Stimulated activated naive B cell treated with anti-CD40 and anti-IgM and Interleukin-4, amounts not matched to agents 10 μg/mL and 1 μg/mL and 100 μg/mL, for 72 hours (primary cell): ENCODE measurements around the gene TAS1R2.
A peak's percentile ranks its signal among the peaks of the same experiment; 100 is the strongest.

Source experiments
- ATAC-seq, 2 donors: fragments of 150-1000 bp; cut with Tn5 transposase; replicated peaks; 2 replicates each; pipeline ENCODE4 v1.10.0; 2021; ENCODE audit warnings: moderate library complexity in 1 of 2
- DNase-seq: peaks from one replicate; pipeline ENCODE4 v3.0.0; 2021
- H3K27ac Mint-ChIP-seq: one replicate; pipeline ENCODE4 v1.8.0; 2022; ENCODE audit warnings: mild to moderate bottlenecking, mixed read lengths
- H3K27me3 Mint-ChIP-seq, 2 donors: one replicate each; pipeline ENCODE4 v1.8.0; 2022; ENCODE audit warnings: mixed read lengths in 2 of 2
- H3K36me3 Mint-ChIP-seq, 2 donors: one replicate each; pipeline ENCODE4 v1.8.0; 2022; ENCODE audit warnings: mixed read lengths in 2 of 2, mild to moderate bottlenecking in 1 of 2
- H3K4me1 Mint-ChIP-seq, 2 donors: one replicate each; pipeline ENCODE4 v1.8.0; 2022; ENCODE audit warnings: mixed read lengths in 2 of 2, mild to moderate bottlenecking in 1 of 2
- H3K4me3 Mint-ChIP-seq, 2 donors: one replicate each; pipeline ENCODE4 v1.8.0; 2022; ENCODE audit warnings: mild to moderate bottlenecking in 2 of 2, mixed read lengths in 2 of 2, moderate library complexity in 1 of 2
- H3K9me3 Mint-ChIP-seq, 2 donors: one replicate each; pipeline ENCODE4 v1.8.0; 2022; ENCODE audit warnings: mixed read lengths in 2 of 2, mild to moderate bottlenecking in 1 of 2

TAS1R2 gene

GRCh38 chr1:18859560-18859959 is at the start of gene TAS1R2:
Gene TAS1R2, minus strand, starts transcription at chr1:18859660. Its CDS starts 0 bp downstream, at chr1:18859660.
- Mint-ChIP-seq H3K4me1 (no peaks in the 10 kb centered on the region), H3K27ac (no peak within 1 kb of the TSS), H3K9me3 (no peaks in the 10 kb centered on the region), H3K27me3 (peaks cover 11 to 22% of the 10 kb centered on the region in 2 donors), H3K4me3 (no peak within 1 kb of the TSS), H3K36me3 (no peaks in the 10 kb centered on the region)
- ATAC-seq (no peak), DNase-seq (no peak)

GRCh38 chr1:18907917-18908845 is 48.7 kb upstream of the TAS1R2 start:
- H3K27ac Mint-ChIP-seq, result peak overlapping the region; percentile 96
- DNase-seq, result peak; percentile 19
- H3K36me3 Mint-ChIP-seq, result peaks cover 31 to 41% of the 10 kb centered on the region in 2 donors

GRCh38 chr1:18907021-18907916 is 47.8 kb upstream of the TAS1R2 start:
- Mint-ChIP-seq H3K36me3 (peaks cover 27 to 37% of the 10 kb centered on the region in 2 donors), H3K9me3 (peaks cover 0 to 5% of the 10 kb centered on the region in 2 donors), H3K4me1 (peaks cover 31 to 44% of the 10 kb centered on the region in 2 donors), H3K4me3 (peak overlapping the region; percentile 39 to 82), H3K27me3 (no peaks in the 10 kb centered on the region), H3K27ac (peak overlapping the region; percentile 96)
- ATAC-seq (peak; percentile 42 to 47), DNase-seq (peak; percentile 45)

More at GRCh38 chr1:18907917-18908845, 48.7 kb upstream of the TAS1R2 start:
- peaks cover 0 to 5% of the 10 kb centered on the region in 2 donors for H3K9me3 Mint-ChIP-seq
- H3K4me3 Mint-ChIP-seq, result peak overlapping the region; percentile 39 to 82
- peak; percentile 76 to 78 for ATAC-seq
- peaks cover 34 to 45% of the 10 kb centered on the region in 2 donors for H3K4me1 Mint-ChIP-seq
- H3K27me3 Mint-ChIP-seq, result no peaks in the 10 kb centered on the region

DNA sequence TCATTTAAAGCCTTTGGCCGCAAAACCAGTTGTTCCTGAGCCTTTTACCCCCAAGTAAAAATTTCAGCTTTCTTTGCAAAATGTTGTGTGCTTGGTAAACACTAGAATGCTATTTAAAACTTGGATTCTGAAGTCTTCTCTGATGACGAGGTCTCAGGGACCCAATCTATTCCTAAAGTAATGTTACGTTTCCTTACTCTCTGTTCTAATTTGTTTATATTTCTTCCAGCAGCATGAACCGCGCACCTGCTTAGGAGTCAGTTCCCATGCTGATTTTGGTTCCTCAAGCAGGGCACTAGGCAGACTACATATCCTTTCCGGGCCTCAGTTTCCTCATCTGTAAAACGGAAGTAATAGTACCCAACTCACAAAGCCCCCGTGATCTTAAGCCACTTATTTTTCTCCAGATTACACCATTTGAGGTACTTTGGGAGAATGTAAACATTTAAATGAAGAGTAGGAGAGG is 43.9 kb upstream of the TAS1R2 start:
- ATAC-seq (no peak), DNase-seq (no peak)
- Mint-ChIP-seq H3K27me3 (no peaks in the 10 kb centered on the region), H3K36me3 (peaks cover 5 to 7% of the 10 kb centered on the region in 2 donors), H3K4me3 (peak overlapping the region; percentile 99 to 100), H3K4me1 (peaks cover 24 to 49% of the 10 kb centered on the region in 2 donors), H3K9me3 (no peaks in the 10 kb centered on the region), H3K27ac (peak overlapping the region; percentile 100)

- Mint-ChIP-seq H3K4me1 (peaks cover 19 to 42% of the 10 kb centered on the region in 2 donors), H3K36me3 (peaks cover 2 to 3% of the 10 kb centered on the region in 2 donors), H3K4me3 (peak within 1 kb of the TSS; percentile 99 to 100), H3K9me3 (no peaks in the 10 kb centered on the region), H3K27me3 (no peaks in the 10 kb centered on the region), H3K27ac (peak within 1 kb of the TSS; percentile 100)
- peak; percentile 97 to 98 for ATAC-seq
- peak; percentile 95 for DNase-seq
Observed at GRCh38 chr1:18902523-18903290, 43.2 kb upstream of the TAS1R2 start, which contains the start of gene ALDH4A1. Gene ALDH4A1, minus strand, starts transcription at chr1:18902555. Its CDS starts 32 bp downstream, at chr1:18902523.

GRCh38 chr1:18901952-18902522 is 42.6 kb upstream of the TAS1R2 start:
- no peaks in the 10 kb centered on the region for H3K27me3 Mint-ChIP-seq
- H3K36me3 Mint-ChIP-seq, result peaks cover 3 to 7% of the 10 kb centered on the region in 2 donors
- ATAC-seq (peak; percentile 15 to 27), DNase-seq (peak; percentile 18)
- H3K4me3 Mint-ChIP-seq, result peak overlapping the region; percentile 99 to 100
- H3K27ac Mint-ChIP-seq, result peak overlapping the region; percentile 100
- H3K9me3 Mint-ChIP-seq, result no peaks in the 10 kb centered on the region
- H3K4me1 Mint-ChIP-seq, result peaks cover 13 to 36% of the 10 kb centered on the region in 2 donors

GRCh38 chr1:18901147-18901951 is 41.9 kb upstream of the TAS1R2 start:
- Mint-ChIP-seq H3K27ac (peak overlapping the region; percentile 99), H3K4me1 (peaks cover 10 to 29% of the 10 kb centered on the region in 2 donors), H3K27me3 (no peaks in the 10 kb centered on the region), H3K36me3 (peaks cover 5 to 8% of the 10 kb centered on the region in 2 donors), H3K4me3 (peak overlapping the region; percentile 99 to 100), H3K9me3 (no peaks in the 10 kb centered on the region)
- no peak for DNase-seq
- ATAC-seq, result no peak

GRCh38 chr1:18900303-18900841 is 40.9 kb upstream of the TAS1R2 start:
- Mint-ChIP-seq H3K4me1 (peaks cover 10 to 28% of the 10 kb centered on the region in 2 donors), H3K27ac (no peak overlapping the region), H3K4me3 (no peak overlapping the region), H3K36me3 (peaks cover 6 to 16% of the 10 kb centered on the region in 2 donors), H3K9me3 (no peaks in the 10 kb centered on the region), H3K27me3 (no peaks in the 10 kb centered on the region)
- ATAC-seq (no peak), DNase-seq (no peak)

DNA sequence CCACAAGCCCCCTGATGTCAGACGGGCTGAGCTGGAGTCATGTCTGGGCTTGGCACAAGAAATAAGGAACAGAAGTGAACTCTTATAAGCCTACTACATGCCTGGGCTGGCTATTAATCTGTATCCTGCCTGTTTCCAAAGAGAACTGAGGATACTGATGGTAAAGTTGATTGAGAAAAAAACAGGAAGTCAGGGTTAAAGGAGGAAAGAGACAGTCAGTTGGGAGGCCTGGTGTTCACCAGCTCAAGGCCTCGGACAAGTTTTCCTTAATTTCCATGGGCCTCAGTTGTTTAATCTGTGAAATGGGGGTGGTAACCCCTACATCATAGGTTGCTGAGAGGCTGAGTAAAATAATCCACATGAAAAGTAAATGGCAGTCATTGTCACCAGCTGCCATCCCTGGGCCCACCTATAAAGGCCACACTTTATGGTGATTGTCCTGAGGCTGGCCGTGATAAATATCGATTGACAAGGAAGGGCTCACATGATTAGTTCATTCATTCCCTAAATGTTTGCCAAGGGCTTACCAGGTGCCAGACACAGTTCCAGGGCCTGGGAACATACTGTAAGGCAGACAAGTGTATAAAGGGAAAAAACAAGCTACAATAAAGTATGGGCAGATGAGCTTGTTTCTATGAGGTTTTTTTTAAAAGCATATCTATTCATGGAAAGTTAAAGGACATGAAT is 40.0 kb upstream of the TAS1R2 start:
- DNase-seq, result no peak
- Mint-ChIP-seq H3K27me3 (no peaks in the 10 kb centered on the region), H3K27ac (no peak overlapping the region), H3K4me3 (no peak overlapping the region), H3K36me3 (peaks cover 7 to 17% of the 10 kb centered on the region in 2 donors), H3K9me3 (no peaks in the 10 kb centered on the region), H3K4me1 (peaks cover 10 to 28% of the 10 kb centered on the region in 2 donors)
- ATAC-seq, result no peak

DNA sequence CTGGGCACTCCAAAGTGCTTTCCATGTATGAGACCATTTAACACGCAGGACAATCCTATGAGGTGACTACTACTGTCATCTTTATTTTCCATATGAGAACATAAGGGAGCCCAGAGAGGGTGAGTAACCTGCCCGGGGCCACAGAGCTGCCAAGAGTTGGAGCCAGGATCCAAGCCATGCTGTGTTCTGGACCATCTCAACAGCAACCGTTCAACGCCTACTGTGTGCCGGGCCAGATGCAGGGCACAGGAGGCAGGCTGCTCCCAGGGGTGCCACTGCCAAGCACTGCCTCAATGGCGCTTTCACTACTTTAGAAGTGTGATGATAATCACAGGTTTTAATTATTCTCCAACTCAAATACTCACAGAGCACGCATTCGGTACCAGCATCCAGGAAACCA is 39.1 kb upstream of the TAS1R2 start:
- no peak overlapping the region for H3K27ac Mint-ChIP-seq
- H3K36me3 Mint-ChIP-seq, result peaks cover 8 to 17% of the 10 kb centered on the region in 2 donors
- H3K4me3 Mint-ChIP-seq, result no peak overlapping the region
- no peak for DNase-seq
- peaks cover 8 to 26% of the 10 kb centered on the region in 2 donors for H3K4me1 Mint-ChIP-seq
- no peak for ATAC-seq
- no peaks in the 10 kb centered on the region for H3K27me3 Mint-ChIP-seq
- no peaks in the 10 kb centered on the region for H3K9me3 Mint-ChIP-seq

DNA sequence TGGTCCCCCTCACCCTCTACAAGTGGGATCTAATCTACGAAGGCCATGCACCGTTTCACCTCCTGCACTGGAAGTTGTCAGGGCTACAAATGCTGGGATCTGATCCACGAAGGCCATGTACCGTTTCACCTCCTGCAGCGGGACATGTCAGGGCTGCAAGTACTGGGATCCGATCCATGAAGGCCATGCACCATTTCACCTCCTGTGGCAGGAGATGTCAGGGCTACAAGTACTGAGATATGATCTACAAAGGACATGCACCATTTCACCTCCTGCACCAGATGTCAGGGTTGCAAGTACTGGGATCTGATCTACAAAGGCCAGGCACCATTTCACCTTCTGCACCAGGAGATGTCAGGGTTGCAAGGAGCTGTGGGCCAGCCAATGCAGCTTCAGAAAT is 35.9 kb upstream of the TAS1R2 start:
- Mint-ChIP-seq H3K4me3 (no peak overlapping the region), H3K27ac (no peak overlapping the region), H3K27me3 (no peaks in the 10 kb centered on the region), H3K4me1 (peaks cover 1 to 5% of the 10 kb centered on the region in 2 donors), H3K36me3 (peaks cover 7 to 17% of the 10 kb centered on the region in 2 donors), H3K9me3 (no peaks in the 10 kb centered on the region)
- ATAC-seq, result no peak
- no peak for DNase-seq

DNA sequence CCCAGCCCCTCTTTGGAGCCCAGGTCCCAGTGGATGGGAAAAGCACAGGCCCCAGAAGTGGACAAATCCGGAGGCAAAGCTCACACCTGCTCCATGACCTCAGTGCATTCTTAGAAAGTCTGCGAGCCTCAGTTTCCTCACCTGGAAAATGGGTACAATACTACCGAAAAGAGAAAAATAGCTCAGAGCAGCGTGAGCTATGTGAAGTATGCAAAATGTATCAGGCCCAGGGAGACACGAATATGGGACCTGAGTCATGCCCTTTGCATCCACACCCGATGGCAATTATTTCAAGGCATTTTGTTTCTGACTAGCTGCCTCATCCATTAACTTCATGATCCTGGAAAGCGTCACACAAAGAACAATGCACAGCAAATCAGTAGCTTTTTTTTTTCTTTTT is 33.7 kb upstream of the TAS1R2 start:
- Mint-ChIP-seq H3K4me3 (no peak overlapping the region), H3K27ac (no peak overlapping the region), H3K27me3 (no peaks in the 10 kb centered on the region), H3K4me1 (peaks cover 1 to 5% of the 10 kb centered on the region in 2 donors), H3K36me3 (peaks cover 7 to 17% of the 10 kb centered on the region in 2 donors), H3K9me3 (no peaks in the 10 kb centered on the region)
- no peak for DNase-seq
- ATAC-seq, result no peak
